ENCODE data around the gene MLLT6. TPM values are rescaled to one million over a fixed set of nuclear protein-coding genes. Genes with fewer than 3 reads are reported as not detected.

The MLLT6 gene
- total and polyA plus RNA-seq, 10 of the 15 experiments (the other 5 are each of a cell fraction or from before 2014, with no cell fraction given), result 4.8 to 105 (median 36.3) TPM

- POLR2A ChIA-PET, result no interaction called here
- CTCF ChIA-PET, result interaction anchor here (0.6 to 5.0 kb wide), 8 partner anchors 12 to 175 kb away, joined by 3 to 170 read pairs (median 14); partner anchors contain the start of genes EPOP and PCGF2
- H3K4me2 ChIP-seq (ENCODE audit: control insufficient read depth, insufficient read depth), result no peak overlapping the region
These were observed 28.4 kb downstream of the MLLT6 start for GRCh38 chr17:38733282-38733981.

More at GRCh38 chr17:38733282-38733981, 28.4 kb downstream of the MLLT6 start:
- in situ Hi-C loops (cut with MboI) (loop anchor here (5.0 kb wide), 1 partner anchor 56 kb away; no protein-coding TSS in a partner anchor), intact Hi-C loops (cut with micrococcal nuclease; ENCODE audit: unreplicated experiment) (no loop called here)
- SMC1A ChIA-PET (ENCODE audit: uncharacterized antibody, unreplicated experiment), result interaction anchor here (2.0 to 4.6 kb wide), 3 partner anchors 19 to 57 kb away, joined by 4 to 50 read pairs (median 5); partner anchors contain the start of genes EPOP and PSMB3
- Histone ChIP-seq H3K9ac (ENCODE audit: control insufficient read depth, insufficient read depth, low read length) (no peak overlapping the region), H3K4me3 (no peak overlapping the region), H3K79me2 (ENCODE audit: control insufficient read depth, insufficient read depth, low read length) (peaks cover 13% of the 10 kb centered on the region), H4K20me1 (ENCODE audit: control insufficient read depth, insufficient read depth) (no peaks in the 10 kb centered on the region), H3K4me1 (ENCODE audit: control insufficient read depth, insufficient read depth, low read length) (peaks cover 30% of the 10 kb centered on the region), H3K27ac (ENCODE audit: control insufficient read depth, insufficient read depth) (no peak overlapping the region), H3K36me3 (ENCODE audit: control insufficient read depth in 2 of 2, insufficient read depth in 2 of 2, low read length in 1 of 2) (peaks cover 1 to 15% of the 10 kb centered on the region in 2 experiments; a peak in 3 of 4 replicates), H3K9me3 (replicated peaks; ENCODE audit: control insufficient read depth, insufficient read depth, low read length) (no peaks in the 10 kb centered on the region; the same call in 2 of the 3 replicates), H3K27me3 (replicated peaks in 1 of 2; ENCODE audit: control insufficient read depth in 2 of 2, insufficient read depth in 2 of 2, low read length in 1 of 2) (no peaks in the 10 kb centered on the region), H2AFZ (ENCODE audit: control insufficient read depth, low read depth, low read length) (no peak overlapping the region)
- RAD21 ChIA-PET (ENCODE audit: unreplicated experiment), result interaction anchor here (0.9 to 3.6 kb wide), 5 partner anchors 50 to 65 kb away, joined by 3 to 66 read pairs (median 11); partner anchors contain the start of gene EPOP
- BruUV-seq (replicated peaks), result no TSS peak
- 76% methylated on average over 9 of the region's 9 CpGs for WGBS (ENCODE audit: insufficient coverage, insufficient replicate concordance, low lambda C conversion rate, missing lambda C conversion rate)
- FAIRE-seq (no peak), DNase-seq (ENCODE audit: low read depth, low spot score) (no peak), ATAC-seq (no peak)
- TF ChIP-seq SMAD1 (IDR thresholded peaks at IDR 0.05; ENCODE audit: low read depth, partially characterized antibody) (no peak), ZBTB11 (CRISPR knock-in tag; IDR thresholded peaks at IDR 0.05) (no peak), SMAD5 (IDR thresholded peaks at IDR 0.05; ENCODE audit: low read depth) (no peak), ATF3 (IDR thresholded peaks at IDR 0.05; ENCODE audit: borderline replicate concordance, extremely low read depth, low read depth, low read length) (no peak), E2F4 (IDR thresholded peaks at IDR 0.05; ENCODE audit: low read depth, low read length) (no peak), FOXK2 (IDR thresholded peaks at IDR 0.05) (no peak), KDM1A (IDR thresholded peaks at IDR 0.05; ENCODE audit: borderline replicate concordance) (no peak), BCL11A (IDR thresholded peaks at IDR 0.05; ENCODE audit: low read depth, low read length) (no peak), MAX (IDR thresholded peaks at IDR 0.05; ENCODE audit: low read depth, low read length) (no peak), BACH1 (IDR thresholded peaks at IDR 0.05; ENCODE audit: borderline replicate concordance) (no peak)
